ENCODE measurements around the gene GLCCI1.

GRCh38 chr7:7920481-7920880, 48.1 kb upstream of the GLCCI1 start:
- TF ChIP-seq POLR2A (IDR thresholded peaks at IDR 0.05; ENCODE audit: low read length) (no peak), RFX5 (IDR thresholded peaks at IDR 0.05) (no peak), CBX2 (IDR thresholded peaks at IDR 0.05; ENCODE audit: borderline replicate concordance, low read depth) (no peak)
- TF ChIP-seq, protein P1, sequence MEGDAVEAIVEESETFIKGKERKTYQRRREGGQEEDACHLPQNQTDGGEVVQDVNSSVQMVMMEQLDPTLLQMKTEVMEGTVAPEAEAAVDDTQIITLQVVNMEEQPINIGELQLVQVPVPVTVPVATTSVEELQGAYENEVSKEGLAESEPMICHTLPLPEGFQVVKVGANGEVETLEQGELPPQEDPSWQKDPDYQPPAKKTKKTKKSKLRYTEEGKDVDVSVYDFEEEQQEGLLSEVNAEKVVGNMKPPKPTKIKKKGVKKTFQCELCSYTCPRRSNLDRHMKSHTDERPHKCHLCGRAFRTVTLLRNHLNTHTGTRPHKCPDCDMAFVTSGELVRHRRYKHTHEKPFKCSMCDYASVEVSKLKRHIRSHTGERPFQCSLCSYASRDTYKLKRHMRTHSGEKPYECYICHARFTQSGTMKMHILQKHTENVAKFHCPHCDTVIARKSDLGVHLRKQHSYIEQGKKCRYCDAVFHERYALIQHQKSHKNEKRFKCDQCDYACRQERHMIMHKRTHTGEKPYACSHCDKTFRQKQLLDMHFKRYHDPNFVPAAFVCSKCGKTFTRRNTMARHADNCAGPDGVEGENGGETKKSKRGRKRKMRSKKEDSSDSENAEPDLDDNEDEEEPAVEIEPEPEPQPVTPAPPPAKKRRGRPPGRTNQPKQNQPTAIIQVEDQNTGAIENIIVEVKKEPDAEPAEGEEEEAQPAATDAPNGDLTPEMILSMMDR (IDR thresholded peaks at IDR 0.05): no peak
